ENCODE measurements around the gene VWC2.

VWC2 gene

DNA sequence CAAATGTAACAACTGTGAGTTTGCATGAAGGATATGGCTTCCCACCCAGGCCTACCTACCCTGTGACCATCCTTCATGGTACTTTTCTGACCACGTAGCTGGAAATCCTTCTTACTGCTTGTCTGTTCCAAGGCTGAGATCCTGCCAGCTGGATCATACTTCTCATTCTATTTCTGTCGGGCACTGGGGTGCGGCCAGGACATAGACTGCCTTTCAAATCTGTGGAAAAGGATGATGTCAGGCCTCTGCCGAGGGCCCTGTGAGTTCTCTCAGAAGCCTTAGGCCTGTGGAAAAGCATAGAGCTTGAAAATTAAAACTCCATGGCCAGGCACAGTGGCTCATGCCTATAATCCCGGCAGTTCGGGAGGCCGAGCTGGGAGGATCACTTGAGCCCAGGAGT, 10.0 kb downstream of the VWC2 start:
- DNase-seq (ENCODE audit: low read depth) = no peak

DNA sequence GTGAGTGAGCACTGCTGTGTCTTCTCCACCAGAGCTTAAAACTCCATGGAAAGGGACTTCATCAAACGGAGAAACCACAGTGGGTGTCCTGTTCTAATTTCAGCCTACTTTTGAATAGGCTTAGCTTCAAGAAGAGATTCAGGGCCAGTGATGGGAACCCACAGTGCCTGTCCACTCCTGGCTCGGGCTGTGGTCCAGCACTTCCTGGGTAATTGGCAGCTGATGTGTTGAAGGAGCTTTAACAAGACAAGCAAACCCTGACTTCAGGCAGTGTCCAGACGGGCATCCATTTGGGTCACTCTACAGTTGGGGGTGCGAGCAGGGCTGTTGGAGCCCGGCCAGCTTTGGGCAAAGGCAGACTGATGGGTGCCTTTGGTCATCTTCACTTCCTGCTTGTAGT, 14.5 kb downstream of the VWC2 start:
- DNase-seq (ENCODE audit: low read depth) = no peak

DNA sequence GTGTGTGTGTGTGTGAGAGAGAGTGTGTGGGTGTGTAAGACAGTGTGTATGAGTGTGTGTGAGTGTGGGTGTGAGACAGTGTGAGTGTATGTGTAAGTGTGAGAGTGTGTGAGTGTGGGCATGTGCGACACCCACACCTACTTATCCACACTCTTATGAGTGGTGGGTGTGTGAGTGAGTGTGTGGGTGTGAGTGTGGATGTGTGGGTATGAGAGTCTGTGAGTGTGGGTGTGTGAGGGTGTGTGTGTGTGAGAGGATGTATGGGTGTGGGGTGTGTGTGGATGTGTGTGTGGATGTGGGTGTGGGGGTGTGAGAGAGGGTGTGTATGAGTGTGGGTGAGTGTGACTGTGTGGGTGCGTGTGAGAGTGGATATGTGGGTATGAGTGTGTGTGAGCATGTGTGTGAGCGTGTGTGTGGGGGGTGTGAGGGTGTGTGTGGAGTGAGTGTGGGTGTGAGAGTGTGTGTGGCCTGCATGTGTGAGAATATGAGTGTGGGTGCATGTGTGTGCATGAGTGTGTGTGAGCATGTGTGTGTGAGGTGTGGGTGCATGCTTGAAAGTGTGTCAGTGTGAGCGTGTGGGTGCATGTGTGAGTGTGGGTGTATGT, 15.1 kb downstream of the VWC2 start:
- no peak for DNase-seq (ENCODE audit: low read depth)

- no peak for DNase-seq (ENCODE audit: low read depth)
Measured at GRCh38 chr7:49789736-49790135, 16.3 kb downstream of the VWC2 start.

DNA sequence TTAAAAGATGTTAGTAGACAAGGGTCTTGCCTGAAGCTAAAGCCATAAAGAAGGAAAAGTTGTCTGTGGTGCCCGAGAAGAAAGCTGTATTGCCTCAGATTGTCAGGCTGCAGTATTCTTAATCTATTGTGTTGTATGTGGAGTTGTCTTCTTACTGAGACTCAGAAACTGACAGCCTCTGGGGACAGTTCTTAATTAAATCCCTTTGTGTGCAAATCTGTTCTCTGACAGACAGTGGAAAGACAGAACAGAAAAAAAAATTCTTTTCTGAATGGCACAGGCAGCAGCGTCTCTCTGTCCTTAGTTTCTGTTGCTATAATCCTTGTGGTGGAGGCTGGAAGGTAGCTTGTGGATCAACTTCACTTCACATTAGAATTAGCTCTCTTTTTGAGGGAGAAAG, 16.8 kb downstream of the VWC2 start:
- no peak for DNase-seq (ENCODE audit: low read depth)

- no peak for DNase-seq (ENCODE audit: low read depth)
Measured at GRCh38 chr7:49791088-49791741, 17.8 kb downstream of the VWC2 start.

- no peak for DNase-seq (ENCODE audit: low read depth)
Measured at GRCh38 chr7:49797987-49798660, 24.7 kb downstream of the VWC2 start.

DNA sequence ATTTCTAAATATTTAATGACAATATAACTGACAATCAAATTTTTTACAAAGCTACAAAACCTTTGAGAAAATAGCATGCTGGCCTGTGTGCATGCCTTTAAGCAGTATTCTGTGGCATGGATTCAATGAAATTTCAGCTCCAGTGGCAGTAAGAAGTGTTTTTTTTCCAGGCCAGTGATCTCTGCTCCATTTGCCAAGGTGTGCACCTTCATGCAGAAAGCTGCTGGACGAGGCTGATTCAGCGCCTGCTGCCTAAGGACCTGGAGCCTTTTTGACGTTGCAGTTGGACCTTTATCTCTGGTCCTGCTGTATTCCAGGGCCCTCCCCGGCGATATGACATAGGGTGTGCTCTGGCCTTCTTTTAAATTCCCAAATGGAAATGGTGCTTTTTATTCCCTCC, 26.6 kb downstream of the VWC2 start:
- DNase-seq (ENCODE audit: low read depth) = no peak

- DNase-seq (ENCODE audit: low read depth) = no peak
Measured at GRCh38 chr7:49802600-49802999, 29.2 kb downstream of the VWC2 start.

DNA sequence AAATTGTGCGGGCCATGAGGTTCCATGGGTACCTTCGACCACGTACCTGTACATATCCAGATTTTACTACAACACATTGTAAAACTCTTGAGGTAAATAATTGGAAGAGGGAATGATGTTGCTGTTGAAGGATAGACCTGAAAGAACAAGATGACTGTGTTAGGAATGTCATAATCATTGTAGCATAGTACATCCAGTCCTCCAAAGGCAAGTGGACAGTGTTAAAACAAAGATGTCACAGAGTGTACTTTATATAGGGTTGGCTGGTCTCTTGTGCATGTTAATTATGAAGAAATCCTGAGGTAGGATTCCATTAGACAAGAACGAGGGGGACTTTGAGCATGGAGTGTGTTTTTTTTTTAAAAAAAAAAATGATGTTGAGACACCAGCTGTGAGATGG, 30.4 kb downstream of the VWC2 start:
- DNase-seq (ENCODE audit: low read depth) = no peak

DNA sequence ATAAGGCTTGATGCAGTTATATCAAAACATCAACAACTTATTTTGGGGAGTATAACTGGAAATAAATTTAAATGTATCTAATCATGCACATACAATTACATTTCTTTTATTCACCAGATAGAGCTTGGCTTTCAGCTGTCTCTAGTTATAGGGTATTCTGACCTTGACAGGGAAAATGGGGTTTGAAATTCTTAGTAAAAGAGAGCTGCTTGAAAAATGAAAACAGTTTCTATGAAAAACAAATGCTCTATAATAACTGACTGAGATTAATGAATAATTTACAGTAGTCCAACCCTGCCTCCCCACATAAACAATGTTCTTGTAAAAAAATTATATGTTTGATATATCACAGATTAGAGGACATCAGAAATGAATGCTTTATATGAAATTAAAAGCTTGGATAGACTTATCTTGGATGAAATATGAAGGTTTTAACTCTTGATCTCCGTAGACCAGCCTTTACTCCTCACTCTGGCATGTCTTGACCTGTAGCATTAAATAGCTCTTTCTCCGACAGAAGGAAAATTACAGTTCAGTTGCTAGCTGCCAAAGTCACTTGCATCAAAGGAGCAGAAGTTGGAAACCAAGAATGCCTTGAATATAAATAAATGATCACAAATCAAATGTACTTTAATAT, 32.1 kb downstream of the VWC2 start:
- DNase-seq (ENCODE audit: low read depth) = no peak

DNA sequence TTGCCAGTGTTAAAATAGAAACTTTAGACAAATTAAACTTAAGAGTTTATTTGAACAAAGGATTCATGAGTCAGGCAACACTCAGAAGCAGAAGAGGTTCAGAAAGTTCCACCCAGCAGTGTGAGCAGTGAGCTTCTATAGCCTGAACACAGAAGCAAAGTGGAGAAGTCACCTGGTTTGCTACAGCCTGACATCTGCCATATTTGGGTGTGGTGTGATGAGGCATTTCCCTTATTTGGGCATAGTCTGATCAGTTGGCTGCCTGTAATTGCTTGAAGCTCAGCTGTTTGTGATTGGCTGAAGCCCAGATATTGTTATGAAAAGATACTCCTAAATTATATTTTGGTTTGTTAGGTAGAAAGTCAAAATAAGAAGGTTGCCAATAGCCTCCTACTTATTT, 39.1 kb downstream of the VWC2 start:
- no peak for DNase-seq (ENCODE audit: low read depth)

DNA sequence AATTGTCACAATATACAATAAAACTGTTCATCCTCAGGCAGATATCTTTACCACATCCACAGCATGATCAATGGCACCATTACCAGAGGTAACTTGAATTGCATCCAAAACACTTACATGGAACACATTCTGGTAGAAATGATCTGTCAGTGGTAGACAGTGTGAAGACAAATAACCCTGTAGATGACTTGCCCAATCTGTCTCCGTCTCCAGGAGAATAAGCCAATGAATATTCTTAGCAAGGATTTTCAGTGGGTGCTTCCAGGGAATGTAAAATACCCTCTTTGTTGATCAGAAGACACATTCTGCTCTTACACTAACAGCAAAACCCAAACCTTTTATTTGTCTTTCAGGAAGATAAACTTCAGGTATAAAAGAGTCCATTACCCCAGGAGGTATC, 43.8 kb downstream of the VWC2 start:
- DNase-seq (ENCODE audit: low read depth) = no peak

DNA sequence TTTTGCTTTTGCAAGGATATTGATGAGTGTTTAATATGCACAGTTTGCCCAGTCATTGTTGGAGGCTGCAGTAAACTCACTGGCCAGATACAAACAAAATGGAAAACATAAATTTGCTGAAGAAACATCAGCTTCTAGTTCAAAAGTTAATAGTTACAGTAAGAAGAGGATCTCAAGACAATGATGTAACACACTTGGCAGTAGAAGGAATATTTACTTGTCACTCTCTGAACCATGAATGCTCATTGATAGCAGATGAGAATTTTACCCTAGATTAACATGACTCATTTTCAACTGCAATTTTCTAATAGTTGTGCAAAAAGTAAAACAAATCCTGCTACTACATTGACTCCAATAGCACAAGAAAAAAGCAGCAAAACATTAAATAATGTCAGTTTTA, 47.7 kb downstream of the VWC2 start:
- DNase-seq (ENCODE audit: low read depth) = no peak

- DNase-seq (ENCODE audit: low read depth) = no peak
Measured at GRCh38 chr7:49822856-49823255, 49.4 kb downstream of the VWC2 start.

DNA sequence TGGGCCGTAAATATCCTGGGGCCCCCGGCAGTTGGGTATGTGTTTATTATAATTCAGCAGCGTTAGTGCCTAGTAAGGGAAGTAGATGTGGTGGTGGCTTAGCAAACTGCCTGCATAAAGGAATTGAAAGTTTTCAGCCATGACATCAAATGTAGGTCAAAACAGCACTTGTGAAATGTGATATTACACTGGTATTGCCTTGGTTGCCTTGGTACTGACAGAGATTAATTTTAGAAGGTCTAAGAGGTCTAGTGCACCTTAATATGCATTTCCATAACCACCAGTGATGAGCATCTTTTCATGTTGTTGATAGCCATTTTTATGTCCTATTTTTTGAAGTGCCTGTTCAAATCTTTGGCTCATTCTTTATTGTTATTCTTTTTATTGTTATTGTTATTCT, 50.1 kb downstream of the VWC2 start:
- no peak for DNase-seq (ENCODE audit: low read depth)

DNA sequence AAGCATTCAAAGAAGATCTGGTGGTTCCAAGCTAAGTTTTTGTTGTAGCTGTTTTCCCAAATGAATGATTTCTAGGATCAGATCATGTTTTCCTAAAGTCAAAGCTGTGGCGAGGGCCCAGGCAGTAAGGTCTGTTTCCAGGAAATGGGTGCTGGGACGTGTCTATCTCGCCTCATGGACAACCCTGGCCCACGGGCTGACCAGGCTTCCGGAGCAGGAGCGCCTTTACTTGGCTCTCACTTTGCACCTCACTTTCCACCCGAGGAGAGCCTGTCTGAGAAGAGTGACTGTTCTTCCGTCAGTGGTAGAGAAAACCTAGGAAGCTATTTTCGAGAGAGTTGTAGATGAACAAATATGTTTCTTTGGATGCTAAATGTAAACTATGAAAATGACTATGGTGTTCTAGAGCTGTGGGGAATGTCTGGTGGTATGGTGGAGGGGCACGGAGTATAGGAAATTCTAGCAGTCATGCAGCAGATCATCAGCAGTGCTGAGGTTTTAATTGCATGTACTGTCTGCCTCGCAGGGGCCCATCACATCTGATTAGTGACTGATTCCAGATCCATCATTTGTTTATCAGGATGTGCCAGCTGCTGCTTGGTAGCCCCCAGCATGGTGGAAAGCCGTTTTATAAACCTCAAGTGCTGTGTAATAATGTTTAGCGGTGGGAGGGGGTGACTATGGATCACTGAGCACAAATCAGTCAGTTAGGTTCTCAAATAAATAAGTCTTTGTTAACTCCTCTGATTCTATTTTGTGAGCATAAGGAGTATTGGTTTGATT, 66.6 kb downstream of the VWC2 start:
- DNase-seq (ENCODE audit: low read depth) = no peak

DNA sequence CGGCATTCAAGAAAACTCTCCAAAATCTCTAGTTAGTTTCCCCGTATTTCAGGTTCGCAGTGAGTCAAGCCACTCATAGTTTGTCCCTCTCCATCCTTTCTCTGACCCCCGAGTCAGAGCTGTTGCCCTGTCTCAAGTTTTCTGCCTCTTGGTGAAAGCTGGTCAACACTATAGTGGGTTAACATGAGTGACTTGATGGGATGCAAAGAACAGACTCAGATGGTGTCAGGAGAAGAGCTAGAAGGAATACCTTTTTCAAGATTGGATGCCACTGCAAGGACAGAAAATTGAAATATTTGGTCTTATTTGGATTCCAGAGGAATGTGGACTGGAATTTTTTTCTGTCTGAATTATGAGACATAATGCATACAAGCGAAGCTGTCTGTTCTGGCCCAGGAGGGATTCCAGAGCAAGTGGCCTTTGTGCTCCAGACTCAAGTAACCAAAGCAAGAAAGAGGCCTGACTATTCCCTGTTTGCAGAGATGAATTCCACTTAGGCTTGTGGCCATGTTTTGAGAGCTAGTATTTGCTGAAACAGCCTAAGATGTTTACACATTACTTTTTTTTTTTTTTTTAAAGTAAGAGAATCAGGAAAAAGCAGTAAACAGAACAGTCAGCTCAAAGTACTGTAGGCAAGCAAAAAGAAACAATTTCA, 67.4 kb downstream of the VWC2 start:
- no peak for DNase-seq (ENCODE audit: low read depth)

DNA sequence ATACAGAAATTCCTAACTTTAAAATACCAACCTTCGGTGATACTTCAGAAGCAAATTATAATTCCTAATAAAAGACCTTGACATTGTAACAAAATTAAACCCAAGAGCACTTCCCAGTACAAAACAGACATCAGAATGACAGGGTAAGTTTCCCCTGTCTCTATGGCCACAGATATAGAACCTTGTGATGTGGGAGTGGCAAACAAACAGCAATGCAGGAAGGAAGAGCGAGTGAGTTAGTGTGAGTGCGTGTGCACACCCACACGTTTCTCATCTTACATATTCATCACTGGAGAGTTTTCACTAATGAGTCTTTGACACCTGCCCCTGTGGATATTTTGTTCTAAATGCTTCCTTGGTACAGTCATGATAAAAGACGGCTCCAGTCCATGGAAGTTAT, 72.2 kb downstream of the VWC2 start:
- no peak for DNase-seq (ENCODE audit: low read depth)

- no peak for DNase-seq (ENCODE audit: low read depth)
Measured at GRCh38 chr7:49848211-49848841, 74.9 kb downstream of the VWC2 start.

DNA sequence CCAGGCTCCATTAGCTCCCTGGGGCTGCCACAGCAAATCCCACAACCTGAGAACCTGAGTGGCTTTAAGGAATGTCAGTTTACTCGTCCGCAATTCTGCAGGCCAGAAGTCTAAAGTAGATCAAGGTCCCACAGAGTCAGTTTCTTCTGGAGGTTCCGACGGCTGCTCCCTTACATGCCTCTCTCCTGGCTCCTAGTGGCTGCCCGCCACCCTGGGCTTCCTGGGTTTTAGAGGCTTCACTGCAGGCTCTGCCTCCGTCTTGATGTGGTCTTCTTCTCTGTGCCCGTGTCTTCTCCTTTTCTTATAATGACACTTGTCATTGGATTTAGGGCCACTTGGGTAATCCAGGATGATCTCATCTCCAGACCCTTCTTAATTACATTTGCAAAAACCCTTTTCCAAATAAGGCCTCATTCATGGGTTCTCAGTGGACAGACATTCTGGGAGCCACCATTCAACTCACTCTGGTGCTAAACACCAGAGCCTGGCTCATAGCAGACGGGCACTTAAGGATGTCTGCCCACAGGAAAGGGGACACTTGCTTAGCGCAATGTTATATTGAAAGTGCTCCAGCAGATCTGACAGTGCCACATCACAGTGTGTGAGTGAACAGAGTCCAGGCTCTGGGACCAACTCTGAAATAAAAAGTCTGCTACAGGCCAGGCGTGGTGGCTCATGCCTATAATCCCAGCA, 77.6 kb downstream of the VWC2 start:
- no peak for DNase-seq (ENCODE audit: low read depth)

Measured in EH (cell line).